ENCODE measurements around the gene FANCC.
"Not testable (repeated sequence)": the region's sequence is repeated elsewhere in the genome, so short reads cannot be mapped to it uniquely, and the experiment has no call there.

The FANCC gene

GRCh38 chr9:95283673-95284072, 33.8 kb downstream of the FANCC start:
- DNase-seq (ENCODE audit: low read depth in 2 of 2) = no peak

GRCh38 chr9:95282332-95282731, 35.2 kb downstream of the FANCC start:
- DNase-seq (ENCODE audit: low read depth in 2 of 2) = no peak

- DNase-seq (ENCODE audit: low read depth in 2 of 2) = no peak
Observed at GRCh38 chr9:95280745-95281144, 36.8 kb downstream of the FANCC start.

GRCh38 chr9:95277509-95277908, 40.0 kb downstream of the FANCC start:
- no peak for DNase-seq (ENCODE audit: low read depth in 2 of 2)

- no peak for DNase-seq (ENCODE audit: low read depth in 2 of 2)
Observed at GRCh38 chr9:95276395-95276954, 41.0 kb downstream of the FANCC start.

- not testable (repeated sequence) for DNase-seq (ENCODE audit: low read depth in 2 of 2)
Observed at GRCh38 chr9:95274160-95274559, 43.3 kb downstream of the FANCC start.

- no peak for DNase-seq (ENCODE audit: low read depth in 2 of 2)
Observed at GRCh38 chr9:95273369-95274022, 44.0 kb downstream of the FANCC start.

GRCh38 chr9:95272830-95273229, 44.7 kb downstream of the FANCC start:
- no peak for DNase-seq (ENCODE audit: low read depth in 2 of 2)

- no peak for DNase-seq (ENCODE audit: low read depth in 2 of 2)
Observed at GRCh38 chr9:95270790-95271189, 46.7 kb downstream of the FANCC start.

GRCh38 chr9:95269803-95270773, 47.4 kb downstream of the FANCC start:
- not testable (repeated sequence) for DNase-seq (ENCODE audit: low read depth in 2 of 2)

GRCh38 chr9:95268681-95269080, 48.8 kb downstream of the FANCC start:
- no peak for DNase-seq (ENCODE audit: low read depth in 2 of 2)

GRCh38 chr9:95266649-95267048, 50.9 kb downstream of the FANCC start:
- DNase-seq (ENCODE audit: low read depth in 2 of 2) = no peak

- no peak for DNase-seq (ENCODE audit: low read depth in 2 of 2)
Observed at GRCh38 chr9:95265960-95266359, 51.5 kb downstream of the FANCC start.

- DNase-seq (ENCODE audit: low read depth in 2 of 2) = no peak
Observed at GRCh38 chr9:95264954-95265615, 52.4 kb downstream of the FANCC start.

- no peak for DNase-seq (ENCODE audit: low read depth in 2 of 2)
Observed at GRCh38 chr9:95261890-95262289, 55.6 kb downstream of the FANCC start.

GRCh38 chr9:95250462-95251221, 66.9 kb downstream of the FANCC start:
- DNase-seq (ENCODE audit: low read depth in 2 of 2) = no peak

GRCh38 chr9:95249986-95250385, 67.5 kb downstream of the FANCC start:
- DNase-seq (ENCODE audit: low read depth in 2 of 2) = no peak

GRCh38 chr9:95246547-95246946, 71.0 kb downstream of the FANCC start:
- DNase-seq (ENCODE audit: low read depth in 2 of 2) = no peak

GRCh38 chr9:95242613-95243012, 74.9 kb downstream of the FANCC start:
- DNase-seq (ENCODE audit: low read depth in 2 of 2) = no peak

GRCh38 chr9:95239071-95239470, 78.4 kb downstream of the FANCC start:
- DNase-seq (ENCODE audit: low read depth in 2 of 2) = no peak

GRCh38 chr9:95237336-95237735, 80.2 kb downstream of the FANCC start:
- DNase-seq (ENCODE audit: low read depth in 2 of 2) = no peak

Data from stimulated activated CD4-positive, alpha-beta T cell treated with anti-CD3 and anti-CD28 coated beads, Interleukin-1b, Interleukin-23, amount 100 ng/mL, for 4 hours (primary cell).